PC-9 (cell line): ENCODE results near the gene MAP2K5. TPM values are rescaled to one million over a fixed set of nuclear protein-coding genes. Genes with fewer than 3 reads are reported as not detected.

Experiments
- BruUV-seq: library from RNA; stranded (reverse); fragments of 400-500 nt; replicated peaks from 2 replicates; lab custom pipeline; 2021; lab: Mats Ljungman, UMichigan
- CTCF ChIA-PET: fragments of 300-600 bp; sonication (Branson Sonifier 250); formaldehyde crosslinking; loops from one replicate; lab custom pipeline; 2022; ENCODE audit warnings: antibody characterized with exemption; lab: Charles Lee
- POLR2A ChIA-PET: fragments of 300-600 bp; sonication (Branson Sonifier 250); formaldehyde crosslinking; loops from one replicate; lab custom pipeline; 2022; ENCODE audit warnings: antibody characterized with exemption; ENCODE audit not compliant: unreplicated experiment; lab: Charles Lee
- DNase-seq, 2 experiments: peaks; one replicate each; pipeline versions ENCODE4 v3.0.0 to v3.0.0-alpha.2; 2015 to 2022; ENCODE audit warnings: mixed read lengths in 1 of 2
- H2AFZ ChIP-seq: fragments of 200-600 bp; sonication (generic); 2 replicates; pipeline ENCODE4 v1.8.1; 2017; ENCODE audit warnings: antibody characterized with exemption
- H3F3A ChIP-seq: fragments of 200-600 bp; sonication (generic); 2 replicates; pipeline ENCODE4 v1.8.1; 2017; ENCODE audit warnings: antibody characterized with exemption, mild to moderate bottlenecking, low read depth; ENCODE audit not compliant: insufficient read depth
- H3K27ac ChIP-seq: fragments of 200-600 bp; sonication (generic); 2 replicates; pipeline ENCODE4 v1.6.1; 2016; ENCODE audit warnings: mixed run types
- H3K27me3 ChIP-seq: fragments of 200-600 bp; sonication (generic); 2 replicates; pipeline ENCODE4 v1.6.1; 2016; ENCODE audit warnings: low read depth, mixed run types; ENCODE audit not compliant: insufficient read depth
- H3K36me3 ChIP-seq: fragments of 200-600 bp; sonication (generic); 2 replicates; pipeline ENCODE4 v1.6.1; 2016; ENCODE audit warnings: low read depth, mixed run types
- H3K4me1 ChIP-seq: fragments of 200-600 bp; sonication (generic); replicated peaks from 2 replicates; pipeline ENCODE4 v1.6.1; 2016; ENCODE audit warnings: mixed run types; ENCODE audit not compliant: insufficient read depth
- H3K4me2 ChIP-seq: fragments of 200-600 bp; sonication (generic); 2 replicates; pipeline ENCODE4 v1.6.1; 2017; ENCODE audit warnings: mixed run types
- H3K4me3 ChIP-seq: fragments of 200-600 bp; sonication (generic); 2 replicates; pipeline ENCODE4 v1.6.1; 2016; ENCODE audit warnings: mixed run types
- H3K79me2 ChIP-seq: fragments of 200-600 bp; sonication (generic); 2 replicates; pipeline ENCODE4 v1.6.1; 2017; ENCODE audit warnings: low read depth, mixed run types
- H3K9me2 ChIP-seq: fragments of 200-600 bp; sonication (generic); 2 replicates; pipeline ENCODE4 v1.8.1; 2017; ENCODE audit warnings: mild to moderate bottlenecking; ENCODE audit not compliant: insufficient read depth
- H3K9me3 ChIP-seq: fragments of 200-600 bp; sonication (generic); 2 replicates; pipeline ENCODE4 v1.8.1; 2016; ENCODE audit warnings: low read depth; ENCODE audit not compliant: insufficient read depth
- H4K20me1 ChIP-seq: fragments of 200-600 bp; sonication (generic); 2 replicates; pipeline ENCODE4 v1.8.1; 2017; ENCODE audit not compliant: insufficient read depth
- EZH2 ChIP-seq: fragments of 200-600 bp; sonication (generic); IDR thresholded peaks from 2 replicates; pipeline ENCODE4 v1.8.0; 2017; ENCODE audit warnings: antibody characterized with exemption, low read depth
- intact Hi-C: fragments of 100-400 bp; cut with micrococcal nuclease; formaldehyde crosslinking; loops from one replicate; pipeline ENCODE4 v1.10.0; 2022; ENCODE audit not compliant: unreplicated experiment
- total RNA-seq: library from RNA; stranded (reverse); gene quantifications from 2 replicates; pipeline ENCODE4 v1.2.3, GENCODE V29; 2021
- TF ChIP-seq, protein P1 (sequence below): fragments of 200-600 bp; sonication (generic); conservative IDR thresholded peaks from 2 replicates; pipeline ENCODE4 v1.6.1; 2017; ENCODE audit warnings: mixed run types, antibody characterized with exemption, mild to moderate bottlenecking, moderate library complexity

Gene MAP2K5
- total RNA-seq, 1 experiment from 2014 or later: 26.9 TPM

DNA sequence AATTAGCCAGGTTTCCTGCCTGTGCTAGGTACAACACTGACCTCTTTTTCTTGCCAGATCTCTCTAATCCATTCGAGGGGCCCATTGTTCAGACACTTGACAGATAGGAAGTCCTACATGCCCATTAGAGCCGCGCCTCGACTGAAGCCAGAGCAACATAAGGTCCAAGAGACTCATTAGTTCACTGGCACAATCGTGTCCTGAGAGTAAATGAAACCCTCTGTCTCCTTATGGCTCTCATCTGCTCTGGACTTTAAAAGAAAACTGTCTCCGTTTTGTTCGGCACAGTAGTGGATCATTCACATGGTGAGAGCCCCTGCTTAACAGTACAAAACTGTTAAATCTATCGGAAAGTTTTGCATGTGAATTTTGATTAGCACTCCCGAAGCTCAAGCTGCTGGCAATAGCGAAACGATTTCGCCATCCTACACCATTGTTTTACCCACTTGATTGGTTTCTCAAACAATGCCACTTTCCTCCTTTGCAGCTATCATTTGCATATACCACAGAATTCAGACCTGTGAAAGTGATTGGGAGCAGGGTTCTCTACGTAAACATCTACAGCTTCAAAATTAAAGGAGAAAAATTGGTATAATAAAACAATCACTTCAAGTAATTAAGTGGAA, 40.6 kb upstream of the MAP2K5 start:
- Histone ChIP-seq H3K4me1 (no peaks in the 10 kb centered on the region), H3K27ac (no peak overlapping the region), H4K20me1 (no peaks in the 10 kb centered on the region), H3K36me3 (no peaks in the 10 kb centered on the region), H2AFZ (no peak overlapping the region), H3K4me3 (no peak overlapping the region), H3K79me2 (no peaks in the 10 kb centered on the region), H3K4me2 (no peak overlapping the region), H3K9me2 (no peaks in the 10 kb centered on the region), H3K9me3 (no peaks in the 10 kb centered on the region), H3K27me3 (no peaks in the 10 kb centered on the region), H3F3A (no peaks in the 10 kb centered on the region)
- CTCF ChIA-PET: interaction anchor here (0.6 kb wide), 1 partner anchor 328 kb away, joined by 3 read pairs; no protein-coding TSS in a partner anchor
- no peak for TF ChIP-seq EZH2
- TF ChIP-seq, protein P1, sequence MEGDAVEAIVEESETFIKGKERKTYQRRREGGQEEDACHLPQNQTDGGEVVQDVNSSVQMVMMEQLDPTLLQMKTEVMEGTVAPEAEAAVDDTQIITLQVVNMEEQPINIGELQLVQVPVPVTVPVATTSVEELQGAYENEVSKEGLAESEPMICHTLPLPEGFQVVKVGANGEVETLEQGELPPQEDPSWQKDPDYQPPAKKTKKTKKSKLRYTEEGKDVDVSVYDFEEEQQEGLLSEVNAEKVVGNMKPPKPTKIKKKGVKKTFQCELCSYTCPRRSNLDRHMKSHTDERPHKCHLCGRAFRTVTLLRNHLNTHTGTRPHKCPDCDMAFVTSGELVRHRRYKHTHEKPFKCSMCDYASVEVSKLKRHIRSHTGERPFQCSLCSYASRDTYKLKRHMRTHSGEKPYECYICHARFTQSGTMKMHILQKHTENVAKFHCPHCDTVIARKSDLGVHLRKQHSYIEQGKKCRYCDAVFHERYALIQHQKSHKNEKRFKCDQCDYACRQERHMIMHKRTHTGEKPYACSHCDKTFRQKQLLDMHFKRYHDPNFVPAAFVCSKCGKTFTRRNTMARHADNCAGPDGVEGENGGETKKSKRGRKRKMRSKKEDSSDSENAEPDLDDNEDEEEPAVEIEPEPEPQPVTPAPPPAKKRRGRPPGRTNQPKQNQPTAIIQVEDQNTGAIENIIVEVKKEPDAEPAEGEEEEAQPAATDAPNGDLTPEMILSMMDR: no peak
- BruUV-seq: no TSS peak
- POLR2A ChIA-PET: no interaction called here
- no peak for DNase-seq
- intact Hi-C loops: no loop called here

DNA sequence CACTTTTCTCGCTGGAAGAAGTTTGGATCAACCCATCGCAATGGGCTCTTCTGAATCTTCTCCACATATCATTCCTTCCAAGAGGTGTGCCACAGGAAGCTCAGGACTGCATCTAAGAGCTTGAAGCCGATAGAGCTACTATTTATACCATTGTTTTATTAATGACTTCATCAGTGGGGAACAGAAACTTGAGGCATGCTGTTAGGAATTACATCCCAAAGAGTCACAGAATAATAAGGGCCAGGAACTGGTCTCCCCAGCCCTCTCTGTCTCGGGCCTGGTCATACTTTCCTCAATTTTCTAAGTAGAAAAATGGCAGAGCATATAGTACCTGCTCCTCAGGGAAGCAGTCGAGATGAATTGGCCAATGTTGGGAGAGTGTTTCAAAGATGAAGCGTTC, 38.4 kb upstream of the MAP2K5 start:
- no peaks in the 10 kb centered on the region for H3K4me1 ChIP-seq
- no peak overlapping the region for H3K4me2 ChIP-seq
- no peaks in the 10 kb centered on the region for H3K79me2 ChIP-seq
- no TSS peak for BruUV-seq
- intact Hi-C loops: no loop called here
- DNase-seq: no peak
- no peaks in the 10 kb centered on the region for H3K9me2 ChIP-seq
- H4K20me1 ChIP-seq: no peaks in the 10 kb centered on the region
- H3K4me3 ChIP-seq: no peak overlapping the region
- no peak overlapping the region for H3K27ac ChIP-seq
- POLR2A ChIA-PET: no interaction called here
- no peaks in the 10 kb centered on the region for H3K9me3 ChIP-seq
- no peaks in the 10 kb centered on the region for H3F3A ChIP-seq
- CTCF ChIA-PET: no interaction called here
- no peak overlapping the region for H2AFZ ChIP-seq
- TF ChIP-seq EZH2: no peak
- TF ChIP-seq, protein P1: no peak
- no peaks in the 10 kb centered on the region for H3K27me3 ChIP-seq
- H3K36me3 ChIP-seq: no peaks in the 10 kb centered on the region

DNA sequence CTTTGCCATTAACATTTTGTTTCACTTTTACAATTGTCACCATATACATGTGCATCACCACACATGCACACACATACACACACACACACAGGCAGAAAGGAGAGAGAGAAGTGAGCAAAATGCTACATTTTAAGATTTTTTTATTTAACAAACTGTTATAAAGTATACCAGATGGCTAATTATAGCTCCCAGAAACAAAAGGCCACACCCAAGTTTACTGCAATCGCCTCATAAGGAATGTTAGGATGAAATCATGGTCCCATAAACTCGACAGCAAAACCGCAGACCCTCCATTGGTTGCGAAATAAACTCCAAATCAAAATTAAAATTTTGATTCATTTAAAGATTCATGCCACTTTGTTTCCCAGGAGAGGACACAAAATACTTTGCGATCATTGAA, 37.7 kb upstream of the MAP2K5 start:
- H3K79me2 ChIP-seq: no peaks in the 10 kb centered on the region
- ChIA-PET CTCF (no interaction called here), POLR2A (interaction anchor here (0.6 kb wide), 1 partner anchor 37 kb away, joined by 12 read pairs; no protein-coding TSS in a partner anchor)
- no peaks in the 10 kb centered on the region for H3K9me2 ChIP-seq
- DNase-seq: no peak
- no peak overlapping the region for H3K27ac ChIP-seq
- H3K27me3 ChIP-seq: no peaks in the 10 kb centered on the region
- no peaks in the 10 kb centered on the region for H3F3A ChIP-seq
- no peaks in the 10 kb centered on the region for H3K4me1 ChIP-seq
- H3K36me3 ChIP-seq: no peaks in the 10 kb centered on the region
- no peaks in the 10 kb centered on the region for H3K9me3 ChIP-seq
- H4K20me1 ChIP-seq: no peaks in the 10 kb centered on the region
- TF ChIP-seq, protein P1: no peak
- TF ChIP-seq EZH2: no peak
- H2AFZ ChIP-seq: no peak overlapping the region
- intact Hi-C loops: no loop called here
- BruUV-seq: no TSS peak
- no peak overlapping the region for H3K4me2 ChIP-seq
- no peak overlapping the region for H3K4me3 ChIP-seq
